Lower leg skin (tissue), 3 donors: ENCODE measurements around the gene GNAL.

Experiments
- POLR2A ChIP-seq, 2 donors: fragments of 450-650 bp; IDR thresholded peaks; one replicate each; pipeline ENCODE4 v1.6.1; 2016 to 2017; ENCODE audit warnings: antibody characterized with exemption in 2 of 2, mild to moderate bottlenecking in 1 of 2, moderate library complexity in 1 of 2
- TF ChIP-seq, protein P1 (sequence below), 3 donors: fragments of 450-650 bp; IDR thresholded peaks; one replicate each; pipeline ENCODE4 v1.5.1; 2016; ENCODE audit warnings: antibody characterized with exemption in 3 of 3, mild to moderate bottlenecking in 3 of 3, moderate library complexity in 2 of 3

DNA sequence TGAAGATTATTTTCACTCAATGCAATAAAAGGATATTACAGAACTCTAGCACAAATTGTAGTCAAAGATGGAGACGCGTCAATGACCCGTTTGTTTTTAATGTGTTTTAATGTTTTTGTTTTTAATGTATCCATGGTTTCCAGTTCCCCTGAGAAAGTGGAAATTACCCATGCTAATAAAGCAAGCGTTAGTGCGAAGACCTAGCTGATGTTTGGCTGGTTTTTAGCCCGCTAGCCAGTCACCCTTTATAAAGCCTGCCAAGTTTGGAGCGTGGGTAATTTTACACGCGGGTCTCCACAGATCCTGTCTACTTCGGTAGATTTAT is 161.7 kb downstream of the GNAL start:
- TF ChIP-seq, protein P1, sequence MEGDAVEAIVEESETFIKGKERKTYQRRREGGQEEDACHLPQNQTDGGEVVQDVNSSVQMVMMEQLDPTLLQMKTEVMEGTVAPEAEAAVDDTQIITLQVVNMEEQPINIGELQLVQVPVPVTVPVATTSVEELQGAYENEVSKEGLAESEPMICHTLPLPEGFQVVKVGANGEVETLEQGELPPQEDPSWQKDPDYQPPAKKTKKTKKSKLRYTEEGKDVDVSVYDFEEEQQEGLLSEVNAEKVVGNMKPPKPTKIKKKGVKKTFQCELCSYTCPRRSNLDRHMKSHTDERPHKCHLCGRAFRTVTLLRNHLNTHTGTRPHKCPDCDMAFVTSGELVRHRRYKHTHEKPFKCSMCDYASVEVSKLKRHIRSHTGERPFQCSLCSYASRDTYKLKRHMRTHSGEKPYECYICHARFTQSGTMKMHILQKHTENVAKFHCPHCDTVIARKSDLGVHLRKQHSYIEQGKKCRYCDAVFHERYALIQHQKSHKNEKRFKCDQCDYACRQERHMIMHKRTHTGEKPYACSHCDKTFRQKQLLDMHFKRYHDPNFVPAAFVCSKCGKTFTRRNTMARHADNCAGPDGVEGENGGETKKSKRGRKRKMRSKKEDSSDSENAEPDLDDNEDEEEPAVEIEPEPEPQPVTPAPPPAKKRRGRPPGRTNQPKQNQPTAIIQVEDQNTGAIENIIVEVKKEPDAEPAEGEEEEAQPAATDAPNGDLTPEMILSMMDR (IDR thresholded peaks at IDR 0.05) = no peak
- no peak for TF ChIP-seq POLR2A (IDR thresholded peaks at IDR 0.05)
